Measurements from ENCODE around the gene SERPINA1. TPM values are rescaled to one million over a fixed set of nuclear protein-coding genes. Genes with fewer than 3 reads are reported as not detected.
A peak's percentile ranks its signal among the peaks of the same experiment; 100 is the strongest.
"Not testable (repeated sequence)": the region's sequence is repeated elsewhere in the genome, so short reads cannot be mapped to it uniquely, and the experiment has no call there.

Gene SERPINA1
- total RNA-seq, 2 experiments from 2014 or later: 0.43 to 0.53 TPM

- peaks cover 9% of the 10 kb centered on the region for H3K4me1 Mint-ChIP-seq
- CTCF ChIA-PET: no interaction called here
- POLR2A ChIA-PET: no interaction called here
- H3K9me3 Mint-ChIP-seq: peaks cover 17% of the 10 kb centered on the region
- no peak for DNase-seq
- no peak overlapping the region for H3K27ac Mint-ChIP-seq
- no peaks in the 10 kb centered on the region for H3K27me3 Mint-ChIP-seq
- H3K4me3 Mint-ChIP-seq: no peak overlapping the region
- no peaks in the 10 kb centered on the region for H3K36me3 Mint-ChIP-seq (ENCODE audit: low read depth)
These were observed 39.1 kb downstream of the SERPINA1 start for GRCh38 chr14:94349276-94349675.

GRCh38 chr14:94348836-94349235 is 39.6 kb downstream of the SERPINA1 start:
- H3K9me3 Mint-ChIP-seq: peaks cover 14% of the 10 kb centered on the region
- no peak overlapping the region for H3K27ac Mint-ChIP-seq
- POLR2A ChIA-PET: no interaction called here
- CTCF ChIA-PET: no interaction called here
- no peaks in the 10 kb centered on the region for H3K36me3 Mint-ChIP-seq (ENCODE audit: low read depth)
- peaks cover 9% of the 10 kb centered on the region for H3K4me1 Mint-ChIP-seq
- H3K4me3 Mint-ChIP-seq: no peak overlapping the region
- no peak for DNase-seq
- H3K27me3 Mint-ChIP-seq: no peaks in the 10 kb centered on the region

GRCh38 chr14:94346841-94347240 is 41.6 kb downstream of the SERPINA1 start:
- POLR2A ChIA-PET: no interaction called here

GRCh38 chr14:94346065-94346786 is 42.2 kb downstream of the SERPINA1 start:
- H3K4me3 Mint-ChIP-seq; H3K27me3 Mint-ChIP-seq; H3K36me3 Mint-ChIP-seq (ENCODE audit: low read depth); POLR2A ChIA-PET; H3K27ac Mint-ChIP-seq; CTCF ChIA-PET: not testable (repeated sequence)
- H3K9me3 Mint-ChIP-seq: peaks cover 10% of the 10 kb centered on the region
- peak; percentile 42 for DNase-seq
- H3K4me1 Mint-ChIP-seq: peaks cover 17% of the 10 kb centered on the region

More at GRCh38 chr14:94346841-94347240, 41.6 kb downstream of the SERPINA1 start:
- Mint-ChIP-seq H3K36me3 (ENCODE audit: low read depth) (no peaks in the 10 kb centered on the region), H3K4me1 (peaks cover 12% of the 10 kb centered on the region), H3K4me3 (no peak overlapping the region), H3K9me3 (peaks cover 10% of the 10 kb centered on the region), H3K27me3 (no peaks in the 10 kb centered on the region), H3K27ac (no peak overlapping the region)
- DNase-seq: no peak
- CTCF ChIA-PET: no interaction called here

- Mint-ChIP-seq H3K9me3 (peaks cover 14% of the 10 kb centered on the region), H3K27ac (no peak overlapping the region), H3K4me1 (peaks cover 18% of the 10 kb centered on the region), H3K36me3 (ENCODE audit: low read depth) (peaks cover 3% of the 10 kb centered on the region), H3K27me3 (no peaks in the 10 kb centered on the region), H3K4me3 (no peak overlapping the region)
- DNase-seq: no peak
- ChIA-PET CTCF (no interaction called here), POLR2A (no interaction called here)
These were observed 42.9 kb downstream of the SERPINA1 start for GRCh38 chr14:94345344-94346064.

- H3K4me3 Mint-ChIP-seq: no peak overlapping the region
- ChIA-PET POLR2A (no interaction called here), CTCF (no interaction called here)
- no peak overlapping the region for H3K27ac Mint-ChIP-seq
- H3K4me1 Mint-ChIP-seq: peaks cover 18% of the 10 kb centered on the region
- no peak for DNase-seq
- no peaks in the 10 kb centered on the region for H3K27me3 Mint-ChIP-seq
- peaks cover 15% of the 10 kb centered on the region for H3K9me3 Mint-ChIP-seq
- H3K36me3 Mint-ChIP-seq (ENCODE audit: low read depth): peaks cover 3% of the 10 kb centered on the region
These were observed 44.0 kb downstream of the SERPINA1 start for GRCh38 chr14:94344389-94344788.

GRCh38 chr14:94343238-94344005 is 45.0 kb downstream of the SERPINA1 start:
- POLR2A ChIA-PET: no interaction called here
- CTCF ChIA-PET: no interaction called here

GRCh38 chr14:94342334-94342934 is 46.0 kb downstream of the SERPINA1 start:
- no peak for DNase-seq
- ChIA-PET CTCF (no interaction called here), POLR2A (no interaction called here)
- Mint-ChIP-seq H3K36me3 (ENCODE audit: low read depth) (peaks cover 3% of the 10 kb centered on the region), H3K9me3 (peaks cover 7% of the 10 kb centered on the region), H3K4me1 (peaks cover 18% of the 10 kb centered on the region), H3K4me3 (no peak overlapping the region), H3K27ac (no peak overlapping the region), H3K27me3 (no peaks in the 10 kb centered on the region)

More at GRCh38 chr14:94343238-94344005, 45.0 kb downstream of the SERPINA1 start:
- Mint-ChIP-seq H3K27me3 (no peaks in the 10 kb centered on the region), H3K27ac (no peak overlapping the region), H3K4me1 (peaks cover 18% of the 10 kb centered on the region), H3K4me3 (no peak overlapping the region), H3K9me3 (peaks cover 8% of the 10 kb centered on the region), H3K36me3 (ENCODE audit: low read depth) (peaks cover 3% of the 10 kb centered on the region)
- DNase-seq: no peak

GRCh38 chr14:94341656-94342333 is 46.6 kb downstream of the SERPINA1 start:
- Mint-ChIP-seq H3K4me3 (no peak overlapping the region), H3K27ac (no peak overlapping the region), H3K36me3 (ENCODE audit: low read depth) (peaks cover 3% of the 10 kb centered on the region), H3K27me3 (no peaks in the 10 kb centered on the region), H3K4me1 (peaks cover 18% of the 10 kb centered on the region), H3K9me3 (peaks cover 6% of the 10 kb centered on the region)
- CTCF ChIA-PET: no interaction called here
- DNase-seq: no peak
- POLR2A ChIA-PET: no interaction called here

- ChIA-PET CTCF (no interaction called here), POLR2A (no interaction called here)
These were observed 47.9 kb downstream of the SERPINA1 start for GRCh38 chr14:94340533-94340932.

GRCh38 chr14:94338023-94338422 is 50.4 kb downstream of the SERPINA1 start:
- ChIA-PET POLR2A (no interaction called here), CTCF (no interaction called here)
- Mint-ChIP-seq H3K9me3 (peaks cover 6% of the 10 kb centered on the region), H3K36me3 (ENCODE audit: low read depth) (peaks cover 3% of the 10 kb centered on the region), H3K27ac (no peak overlapping the region), H3K4me1 (peaks cover 9% of the 10 kb centered on the region), H3K27me3 (peaks cover 1% of the 10 kb centered on the region), H3K4me3 (no peak overlapping the region)
- DNase-seq: no peak

More at GRCh38 chr14:94340533-94340932, 47.9 kb downstream of the SERPINA1 start:
- Mint-ChIP-seq H3K27me3 (no peaks in the 10 kb centered on the region), H3K36me3 (ENCODE audit: low read depth) (peaks cover 3% of the 10 kb centered on the region), H3K4me1 (peaks cover 14% of the 10 kb centered on the region), H3K9me3 (peaks cover 6% of the 10 kb centered on the region), H3K4me3 (no peak overlapping the region), H3K27ac (no peak overlapping the region)
- DNase-seq: no peak

GRCh38 chr14:94337274-94337673 is 51.1 kb downstream of the SERPINA1 start:
- no peak for DNase-seq
- peaks cover 6% of the 10 kb centered on the region for H3K9me3 Mint-ChIP-seq
- H3K27me3 Mint-ChIP-seq: peaks cover 1% of the 10 kb centered on the region
- H3K27ac Mint-ChIP-seq: no peak overlapping the region
- CTCF ChIA-PET: no interaction called here
- peaks cover 3% of the 10 kb centered on the region for H3K36me3 Mint-ChIP-seq (ENCODE audit: low read depth)
- H3K4me1 Mint-ChIP-seq: peaks cover 9% of the 10 kb centered on the region
- POLR2A ChIA-PET: no interaction called here
- no peak overlapping the region for H3K4me3 Mint-ChIP-seq

GRCh38 chr14:94334872-94335271 is 53.5 kb downstream of the SERPINA1 start:
- CTCF ChIA-PET: no interaction called here

More at GRCh38 chr14:94334872-94335271, 53.5 kb downstream of the SERPINA1 start:
- no peaks in the 10 kb centered on the region for H3K4me1 Mint-ChIP-seq
- POLR2A ChIA-PET: no interaction called here
- H3K4me3 Mint-ChIP-seq: no peak overlapping the region
- H3K36me3 Mint-ChIP-seq (ENCODE audit: low read depth): no peaks in the 10 kb centered on the region
- H3K27me3 Mint-ChIP-seq: peaks cover 1% of the 10 kb centered on the region
- H3K27ac Mint-ChIP-seq: no peak overlapping the region
- H3K9me3 Mint-ChIP-seq: no peaks in the 10 kb centered on the region
- DNase-seq: no peak

Data from activated CD4-positive, alpha-beta memory T cell treated with anti-CD3 and anti-CD28 coated beads, Interleukin-2, amount 10 ng/mL, durations not matched to agents 7 days and 5 days (primary cell).